ENCODE measurements around the gene CYP8B1. TPM values are rescaled to one million over a fixed set of nuclear protein-coding genes. Genes with fewer than 3 reads are reported as not detected.

The CYP8B1 gene
- total RNA-seq, 1 donor from 2014 or later, result not detected

DNA sequence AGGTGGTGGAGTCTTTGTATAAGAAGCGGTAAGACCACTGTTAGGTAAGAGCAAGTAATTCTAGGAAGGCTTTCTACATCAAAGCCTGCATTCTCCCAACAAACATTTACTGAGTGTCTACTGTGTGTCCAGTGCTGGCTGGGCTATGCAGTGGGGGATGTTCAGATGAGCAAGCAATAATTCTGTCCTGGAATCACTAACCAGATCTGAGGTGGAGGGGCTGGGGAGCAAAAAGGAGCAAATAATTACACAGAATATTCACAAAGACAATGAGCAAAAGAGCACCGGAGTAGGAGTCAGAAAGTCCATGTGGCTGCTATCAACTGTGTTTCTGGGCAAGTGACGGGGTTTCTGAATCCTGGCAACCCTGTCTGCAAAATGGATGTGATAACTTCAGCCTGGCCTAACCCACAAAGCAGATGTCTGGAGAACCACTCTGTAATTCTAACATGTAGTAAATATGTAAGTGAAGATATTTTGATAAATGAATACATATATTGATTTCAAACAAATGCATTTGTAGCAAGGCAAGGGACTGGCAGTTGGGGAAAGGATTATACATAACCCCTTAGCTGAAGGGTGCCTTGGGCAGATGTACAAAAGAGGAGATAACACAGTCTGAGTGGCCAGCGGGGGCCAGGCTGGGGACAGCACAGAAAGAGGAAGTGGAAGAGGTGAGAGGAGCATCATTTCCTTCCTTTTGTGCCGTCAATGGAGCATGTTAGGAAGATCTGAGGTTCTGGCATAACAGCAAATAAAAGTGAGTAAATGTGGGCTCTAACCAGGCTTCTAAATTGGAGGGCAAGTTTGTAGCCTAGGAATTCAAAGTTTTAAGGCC is 28.8 kb downstream of the CYP8B1 start:
- Histone ChIP-seq H3K36me3 (no peaks in the 10 kb centered on the region), H3K4me1 (peaks cover 34% of the 10 kb centered on the region), H3K4me3 (no peak overlapping the region), H3K27me3 (ENCODE audit: low read depth) (no peaks in the 10 kb centered on the region), H3K9me3 (replicated peaks) (no peaks in the 10 kb centered on the region), H3K27ac (replicated peaks) (peak overlapping the region; percentile 38)
- intact Hi-C loops (cut with micrococcal nuclease), result no loop called here
- TF ChIP-seq, protein P1, sequence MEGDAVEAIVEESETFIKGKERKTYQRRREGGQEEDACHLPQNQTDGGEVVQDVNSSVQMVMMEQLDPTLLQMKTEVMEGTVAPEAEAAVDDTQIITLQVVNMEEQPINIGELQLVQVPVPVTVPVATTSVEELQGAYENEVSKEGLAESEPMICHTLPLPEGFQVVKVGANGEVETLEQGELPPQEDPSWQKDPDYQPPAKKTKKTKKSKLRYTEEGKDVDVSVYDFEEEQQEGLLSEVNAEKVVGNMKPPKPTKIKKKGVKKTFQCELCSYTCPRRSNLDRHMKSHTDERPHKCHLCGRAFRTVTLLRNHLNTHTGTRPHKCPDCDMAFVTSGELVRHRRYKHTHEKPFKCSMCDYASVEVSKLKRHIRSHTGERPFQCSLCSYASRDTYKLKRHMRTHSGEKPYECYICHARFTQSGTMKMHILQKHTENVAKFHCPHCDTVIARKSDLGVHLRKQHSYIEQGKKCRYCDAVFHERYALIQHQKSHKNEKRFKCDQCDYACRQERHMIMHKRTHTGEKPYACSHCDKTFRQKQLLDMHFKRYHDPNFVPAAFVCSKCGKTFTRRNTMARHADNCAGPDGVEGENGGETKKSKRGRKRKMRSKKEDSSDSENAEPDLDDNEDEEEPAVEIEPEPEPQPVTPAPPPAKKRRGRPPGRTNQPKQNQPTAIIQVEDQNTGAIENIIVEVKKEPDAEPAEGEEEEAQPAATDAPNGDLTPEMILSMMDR (IDR thresholded peaks at IDR 0.05; ENCODE audit: borderline replicate concordance), result no peak
- no peak for DNase-seq

DNA sequence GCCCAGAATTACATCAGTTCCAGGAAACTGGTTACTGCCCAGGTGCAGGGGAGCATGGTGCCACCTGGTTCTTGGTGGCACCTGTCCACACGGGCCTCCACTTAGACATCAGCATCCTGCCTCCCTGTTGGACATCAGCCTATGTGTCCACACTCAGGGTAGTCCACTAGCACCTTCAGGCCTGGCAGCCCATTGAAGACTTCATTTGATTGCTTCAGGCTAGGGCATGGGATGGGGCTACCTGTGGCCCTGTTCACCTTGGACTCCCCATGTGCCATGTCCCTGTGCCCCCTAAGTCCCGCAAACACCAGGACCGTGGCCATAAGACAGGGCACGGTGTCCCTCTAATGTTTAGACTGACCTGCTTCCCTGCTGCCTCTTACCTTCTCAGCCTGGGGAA is 30.9 kb downstream of the CYP8B1 start:
- Histone ChIP-seq H3K9me3 (replicated peaks) (no peaks in the 10 kb centered on the region), H3K4me3 (no peak overlapping the region), H3K27ac (replicated peaks) (peak overlapping the region; percentile 38), H3K27me3 (ENCODE audit: low read depth) (no peaks in the 10 kb centered on the region), H3K36me3 (no peaks in the 10 kb centered on the region), H3K4me1 (peaks cover 38% of the 10 kb centered on the region)
- TF ChIP-seq, protein P1 (IDR thresholded peaks at IDR 0.05; ENCODE audit: borderline replicate concordance), result no peak
- no peak for DNase-seq
- intact Hi-C loops (cut with micrococcal nuclease), result no loop called here

DNA sequence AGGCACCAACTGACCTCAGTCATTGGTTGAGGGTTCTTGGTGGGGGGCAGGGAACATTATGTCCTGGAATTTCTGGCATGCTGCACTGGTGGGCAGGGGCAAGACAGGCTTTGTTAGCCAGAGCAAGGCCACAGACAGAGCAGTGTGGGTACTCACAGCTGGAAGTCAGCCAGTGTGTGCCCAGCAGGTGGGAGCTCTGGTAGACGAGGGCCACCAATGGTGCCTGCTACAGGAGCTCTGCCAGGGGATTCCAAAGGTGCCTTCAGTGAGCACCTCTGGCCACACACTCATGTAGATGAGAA is 31.3 kb downstream of the CYP8B1 start:
- no peak overlapping the region for H3K27ac ChIP-seq (replicated peaks)
- DNase-seq, result no peak
- peaks cover 38% of the 10 kb centered on the region for H3K4me1 ChIP-seq
- no peaks in the 10 kb centered on the region for H3K36me3 ChIP-seq
- no peaks in the 10 kb centered on the region for H3K9me3 ChIP-seq (replicated peaks)
- H3K27me3 ChIP-seq (ENCODE audit: low read depth), result no peaks in the 10 kb centered on the region
- no peak overlapping the region for H3K4me3 ChIP-seq
- TF ChIP-seq, protein P1 (IDR thresholded peaks at IDR 0.05; ENCODE audit: borderline replicate concordance), result no peak
- intact Hi-C loops (cut with micrococcal nuclease), result no loop called here

DNA sequence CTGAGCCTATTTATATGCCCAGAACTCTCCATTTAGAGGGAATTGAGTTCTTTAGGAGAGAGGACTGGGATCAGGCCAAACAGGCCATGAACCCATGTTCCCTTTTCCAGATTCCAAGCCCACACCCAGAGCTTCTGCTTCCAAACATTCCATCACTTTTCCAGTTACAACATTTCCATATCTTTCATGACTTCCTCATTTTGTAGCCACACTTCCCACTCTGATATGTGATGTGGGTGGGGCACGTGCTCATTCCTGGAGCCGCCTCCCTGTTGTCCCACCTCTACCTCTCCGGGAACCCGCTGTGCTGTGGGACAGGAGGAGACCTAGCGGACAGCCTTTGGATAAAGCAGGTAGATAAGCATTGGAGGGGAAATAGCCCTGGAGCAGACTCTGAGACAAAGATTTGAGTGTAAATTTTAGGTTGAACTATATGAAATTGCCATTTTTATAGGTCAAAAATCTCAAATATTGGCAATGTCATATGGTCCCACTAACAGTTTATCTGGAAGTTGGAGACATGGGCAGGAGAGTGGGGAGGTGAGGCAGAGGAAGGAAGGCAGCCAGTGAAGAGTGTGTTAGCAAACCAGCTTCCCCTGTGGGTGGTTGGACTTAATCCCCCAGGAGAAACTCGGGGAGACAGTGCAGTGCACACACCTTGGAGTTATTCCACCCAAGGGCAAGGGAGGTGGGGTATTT is 31.8 kb downstream of the CYP8B1 start:
- no peak for DNase-seq
- no peak overlapping the region for H3K4me3 ChIP-seq

DNA sequence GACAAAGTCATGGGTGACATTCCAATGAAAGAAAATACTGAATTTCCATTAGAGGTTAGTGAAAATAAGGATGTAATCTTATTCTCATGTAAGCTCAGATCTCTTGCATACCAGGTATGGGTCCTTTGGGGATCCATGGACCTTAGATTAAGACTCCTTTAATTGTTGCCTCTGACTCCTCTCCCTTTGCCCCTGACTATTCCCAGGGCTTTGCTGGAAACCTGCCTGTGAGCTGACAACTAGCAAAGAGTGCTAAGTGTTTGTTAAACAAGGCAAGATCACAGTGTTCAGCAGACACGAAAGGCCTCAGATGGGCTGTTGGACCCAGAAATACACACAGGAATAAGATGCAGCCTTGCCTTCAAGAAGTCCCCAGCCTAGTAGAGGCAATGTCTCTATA is 34.3 kb downstream of the CYP8B1 start:
- Histone ChIP-seq H3K27me3 (ENCODE audit: low read depth) (no peaks in the 10 kb centered on the region), H3K4me3 (no peak overlapping the region), H3K9me3 (replicated peaks) (no peaks in the 10 kb centered on the region), H3K36me3 (no peaks in the 10 kb centered on the region), H3K27ac (replicated peaks) (no peak overlapping the region), H3K4me1 (peaks cover 24% of the 10 kb centered on the region)
- no peak for DNase-seq
- intact Hi-C loops (cut with micrococcal nuclease), result no loop called here
- TF ChIP-seq, protein P1 (IDR thresholded peaks at IDR 0.05; ENCODE audit: borderline replicate concordance), result no peak

More for the DNA sequence above, 31.8 kb downstream of the CYP8B1 start:
- H3K4me1 ChIP-seq, result peaks cover 38% of the 10 kb centered on the region
- H3K36me3 ChIP-seq, result no peaks in the 10 kb centered on the region
- H3K9me3 ChIP-seq (replicated peaks), result no peaks in the 10 kb centered on the region
- intact Hi-C loops (cut with micrococcal nuclease), result no loop called here
- H3K27me3 ChIP-seq (ENCODE audit: low read depth), result no peaks in the 10 kb centered on the region
- TF ChIP-seq, protein P1 (IDR thresholded peaks at IDR 0.05; ENCODE audit: borderline replicate concordance), result no peak
- peak overlapping the region; percentile 37 for H3K27ac ChIP-seq (replicated peaks)

All from left ventricle myocardium inferior (tissue), 1 donor.